Bronchus fibroblast of lung (primary cell): ENCODE results near the gene DYNLT3. TPM values are rescaled to one million over a fixed set of nuclear protein-coding genes. Genes with fewer than 3 reads are reported as not detected.

Experiments
- total RNA-seq: library from RNA; depleted of rRNA; stranded (reverse); fragments of >200 nt; gene quantifications from 2 replicates; pipeline ENCODE4 v1.2.3, GENCODE V29; 2015

Gene DYNLT3, protein sequence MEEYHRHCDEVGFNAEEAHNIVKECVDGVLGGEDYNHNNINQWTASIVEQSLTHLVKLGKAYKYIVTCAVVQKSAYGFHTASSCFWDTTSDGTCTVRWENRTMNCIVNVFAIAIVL
- total RNA-seq, result 17.4 and 19.0 TPM in 2 replicates

DNA sequence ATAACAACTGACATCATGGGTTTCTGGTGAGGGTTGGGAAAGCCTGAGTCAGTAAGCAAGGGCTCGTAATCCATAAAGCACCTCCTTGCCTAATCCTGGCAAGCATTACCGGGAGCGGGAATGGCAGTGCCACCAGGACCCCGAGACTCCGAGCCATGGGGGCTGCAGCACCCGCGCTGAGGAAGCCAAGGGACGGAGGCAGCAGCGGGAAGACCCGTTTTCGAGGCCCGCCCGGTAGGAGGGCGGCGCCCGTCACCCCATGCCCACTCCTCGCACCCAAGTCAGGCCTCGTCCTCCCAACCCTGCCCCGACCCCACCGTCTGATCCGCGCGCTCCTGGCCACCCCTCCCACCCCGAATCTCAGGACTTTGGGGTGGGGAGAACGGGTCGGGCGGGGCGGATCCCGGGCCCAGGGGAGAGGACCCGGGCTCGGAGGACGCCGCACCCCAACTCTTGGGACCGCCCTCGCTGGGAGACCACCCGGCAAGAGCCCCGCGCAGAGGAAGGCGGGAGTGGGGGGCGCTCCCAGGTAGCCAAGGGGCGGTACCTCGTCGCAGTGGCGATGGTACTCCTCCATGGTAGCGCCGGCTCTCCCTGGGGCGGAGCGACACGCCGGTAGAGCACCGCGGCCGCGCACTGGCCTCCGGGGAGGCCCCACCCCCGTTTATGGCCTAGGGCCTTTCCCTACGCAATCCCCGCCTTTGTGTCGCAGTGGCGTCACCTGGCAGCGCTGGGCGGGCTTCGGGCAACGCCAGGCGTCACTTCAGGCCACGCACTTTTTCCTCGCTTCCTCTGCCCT, at the start of gene DYNLT3:
Gene DYNLT3 (minus strand): TSS at position 638 of the 799 bp plus-strand sequence. CDS start 61 bp downstream, at position 577.

Other genes with a start within 250 kb of the DYNLT3 start
- gene XK, start 161.8 kb downstream of the DYNLT3 start, total RNA-seq, result 0.15 and 0.17 TPM in 2 replicates
- not detected in 2 replicates for gene CYBB, start 67.5 kb downstream of the DYNLT3 start, total RNA-seq
- 0.15 and 0.17 TPM in 2 replicates for gene SYTL5, start 159.0 kb upstream of the DYNLT3 start, total RNA-seq